Tibial nerve (tissue), 3 donors: ENCODE measurements around the gene C5.

Experiments
- CTCF ChIP-seq, 5 experiments: fragments of 200-600 bp in 3 of 5; fragments of 450-650 bp in 2 of 5; sonication (generic) in 3 of 5; IDR thresholded peaks; one replicate each; pipeline ENCODE4 v1.5.1; 2016 to 2019; ENCODE audit warnings: antibody characterized with exemption in 5 of 5, mild to moderate bottlenecking in 3 of 5, moderate library complexity in 2 of 5
- POLR2A ChIP-seq, 2 donors: fragments of 450-650 bp; IDR thresholded peaks; one replicate each; pipeline ENCODE4 v1.6.1; 2017; ENCODE audit warnings: antibody characterized with exemption in 2 of 2, mild to moderate bottlenecking in 2 of 2, moderate library complexity in 2 of 2

GRCh38 chr9:120946259-120946658 is 103.8 kb downstream of the C5 start:
- no peak for TF ChIP-seq POLR2A (IDR thresholded peaks at IDR 0.05)
- TF ChIP-seq CTCF (IDR thresholded peaks at IDR 0.05): no peak
